ENCODE data around the gene PIP4K2A. TPM values are rescaled to one million over a fixed set of nuclear protein-coding genes. Genes with fewer than 3 reads are reported as not detected.

PIP4K2A gene
- total and polyA plus RNA-seq, 2 experiments from 2014 or later, result 39.9 to 40.1 TPM

DNA sequence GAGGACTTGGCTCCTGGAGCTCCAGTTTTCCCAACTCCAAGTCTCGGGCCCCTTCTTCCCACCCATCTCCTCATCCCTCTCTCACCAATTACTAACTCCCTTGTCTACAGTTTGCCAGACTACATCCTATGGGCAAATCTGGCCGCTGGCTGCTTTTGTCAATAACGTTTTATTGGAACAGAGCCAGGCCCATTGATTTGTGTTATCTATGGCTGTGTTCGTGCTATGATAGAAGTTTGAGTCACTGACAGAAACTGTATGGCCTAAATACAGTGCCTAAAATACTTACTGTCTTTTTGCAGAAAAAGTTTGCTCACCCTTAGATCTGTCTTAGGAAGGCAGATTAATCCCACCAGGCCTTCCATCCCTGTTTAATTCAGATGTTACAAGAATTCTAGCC lies 71.3 kb downstream of the PIP4K2A start (continued):
- TF ChIP-seq, protein P1, sequence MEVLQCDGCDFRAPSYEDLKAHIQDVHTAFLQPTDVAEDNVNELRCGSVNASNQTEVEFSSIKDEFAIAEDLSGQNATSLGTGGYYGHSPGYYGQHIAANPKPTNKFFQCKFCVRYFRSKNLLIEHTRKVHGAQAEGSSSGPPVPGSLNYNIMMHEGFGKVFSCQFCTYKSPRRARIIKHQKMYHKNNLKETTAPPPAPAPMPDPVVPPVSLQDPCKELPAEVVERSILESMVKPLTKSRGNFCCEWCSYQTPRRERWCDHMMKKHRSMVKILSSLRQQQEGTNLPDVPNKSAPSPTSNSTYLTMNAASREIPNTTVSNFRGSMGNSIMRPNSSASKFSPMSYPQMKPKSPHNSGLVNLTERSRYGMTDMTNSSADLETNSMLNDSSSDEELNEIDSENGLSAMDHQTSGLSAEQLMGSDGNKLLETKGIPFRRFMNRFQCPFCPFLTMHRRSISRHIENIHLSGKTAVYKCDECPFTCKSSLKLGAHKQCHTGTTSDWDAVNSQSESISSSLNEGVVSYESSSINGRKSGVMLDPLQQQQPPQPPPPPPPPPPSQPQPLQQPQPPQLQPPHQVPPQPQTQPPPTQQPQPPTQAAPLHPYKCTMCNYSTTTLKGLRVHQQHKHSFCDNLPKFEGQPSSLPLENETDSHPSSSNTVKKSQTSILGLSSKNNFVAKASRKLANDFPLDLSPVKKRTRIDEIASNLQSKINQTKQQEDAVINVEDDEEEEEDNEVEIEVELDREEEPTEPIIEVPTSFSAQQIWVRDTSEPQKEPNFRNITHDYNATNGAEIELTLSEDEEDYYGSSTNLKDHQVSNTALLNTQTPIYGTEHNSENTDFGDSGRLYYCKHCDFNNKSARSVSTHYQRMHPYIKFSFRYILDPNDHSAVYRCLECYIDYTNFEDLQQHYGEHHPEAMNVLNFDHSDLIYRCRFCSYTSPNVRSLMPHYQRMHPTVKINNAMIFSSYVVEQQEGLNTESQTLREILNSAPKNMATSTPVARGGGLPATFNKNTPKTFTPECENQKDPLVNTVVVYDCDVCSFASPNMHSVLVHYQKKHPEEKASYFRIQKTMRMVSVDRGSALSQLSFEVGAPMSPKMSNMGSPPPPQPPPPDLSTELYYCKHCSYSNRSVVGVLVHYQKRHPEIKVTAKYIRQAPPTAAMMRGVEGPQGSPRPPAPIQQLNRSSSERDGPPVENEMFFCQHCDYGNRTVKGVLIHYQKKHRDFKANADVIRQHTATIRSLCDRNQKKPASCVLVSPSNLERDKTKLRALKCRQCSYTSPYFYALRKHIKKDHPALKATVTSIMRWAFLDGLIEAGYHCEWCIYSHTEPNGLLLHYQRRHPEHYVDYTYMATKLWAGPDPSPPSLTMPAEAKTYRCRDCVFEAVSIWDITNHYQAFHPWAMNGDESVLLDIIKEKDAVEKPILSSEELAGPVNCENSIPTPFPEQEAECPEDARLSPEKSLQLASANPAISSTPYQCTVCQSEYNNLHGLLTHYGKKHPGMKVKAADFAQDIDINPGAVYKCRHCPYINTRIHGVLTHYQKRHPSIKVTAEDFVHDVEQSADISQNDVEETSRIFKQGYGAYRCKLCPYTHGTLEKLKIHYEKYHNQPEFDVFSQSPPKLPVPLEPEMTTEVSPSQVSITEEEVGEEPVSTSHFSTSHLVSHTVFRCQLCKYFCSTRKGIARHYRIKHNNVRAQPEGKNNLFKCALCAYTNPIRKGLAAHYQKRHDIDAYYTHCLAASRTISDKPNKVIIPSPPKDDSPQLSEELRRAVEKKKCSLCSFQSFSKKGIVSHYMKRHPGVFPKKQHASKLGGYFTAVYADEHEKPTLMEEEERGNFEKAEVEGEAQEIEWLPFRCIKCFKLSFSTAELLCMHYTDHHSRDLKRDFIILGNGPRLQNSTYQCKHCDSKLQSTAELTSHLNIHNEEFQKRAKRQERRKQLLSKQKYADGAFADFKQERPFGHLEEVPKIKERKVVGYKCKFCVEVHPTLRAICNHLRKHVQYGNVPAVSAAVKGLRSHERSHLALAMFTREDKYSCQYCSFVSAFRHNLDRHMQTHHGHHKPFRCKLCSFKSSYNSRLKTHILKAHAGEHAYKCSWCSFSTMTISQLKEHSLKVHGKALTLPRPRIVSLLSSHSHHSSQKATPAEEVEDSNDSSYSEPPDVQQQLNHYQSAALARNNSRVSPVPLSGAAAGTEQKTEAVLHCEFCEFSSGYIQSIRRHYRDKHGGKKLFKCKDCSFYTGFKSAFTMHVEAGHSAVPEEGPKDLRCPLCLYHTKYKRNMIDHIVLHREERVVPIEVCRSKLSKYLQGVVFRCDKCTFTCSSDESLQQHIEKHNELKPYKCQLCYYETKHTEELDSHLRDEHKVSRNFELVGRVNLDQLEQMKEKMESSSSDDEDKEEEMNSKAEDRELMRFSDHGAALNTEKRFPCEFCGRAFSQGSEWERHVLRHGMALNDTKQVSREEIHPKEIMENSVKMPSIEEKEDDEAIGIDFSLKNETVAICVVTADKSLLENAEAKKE (CRISPR knock-in tag; IDR thresholded peaks at IDR 0.05), result no peak
- TF ChIP-seq ZNF114 (CRISPR knock-in tag; IDR thresholded peaks at IDR 0.05), result no peak

DNA sequence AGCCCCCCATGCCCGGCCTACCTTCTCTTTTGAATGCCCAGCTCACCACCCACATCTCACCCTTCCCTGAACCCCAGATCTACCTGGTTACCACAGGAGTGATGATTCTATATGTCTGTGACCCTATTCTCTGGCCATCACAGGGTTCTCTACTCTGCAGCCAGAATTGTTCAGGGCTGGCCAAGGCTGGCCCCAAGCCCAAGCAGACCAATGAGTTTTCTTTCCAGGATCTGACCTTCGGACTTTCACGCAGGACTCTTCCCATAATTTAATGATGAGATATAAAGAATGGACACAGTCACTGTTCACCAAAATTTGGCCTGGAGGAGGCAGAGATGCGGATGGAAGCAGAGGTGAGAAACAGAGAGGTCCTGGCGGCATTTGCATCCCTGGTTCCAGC lies 72.6 kb downstream of the PIP4K2A start:
- Histone ChIP-seq H3K27me3 (ENCODE audit: insufficient read depth) (no peaks in the 10 kb centered on the region), H3K4me3 (no peak overlapping the region), H3K79me2 (replicated peaks; ENCODE audit: insufficient read depth) (peaks cover 100% of the 10 kb centered on the region), H3K27ac (ENCODE audit: low read depth) (no peak overlapping the region), H3K4me1 (ENCODE audit: insufficient read depth) (peaks cover 7% of the 10 kb centered on the region), H3K36me3 (ENCODE audit: insufficient read depth) (no peaks in the 10 kb centered on the region), H2AFZ (no peak overlapping the region), H3K4me2 (no peak overlapping the region), H4K20me1 (replicated peaks; ENCODE audit: insufficient read depth) (no peaks in the 10 kb centered on the region; the same call in 1 of the 2 replicates), H3K9me2 (ENCODE audit: insufficient read depth) (no peaks in the 10 kb centered on the region), H3F3A (replicated peaks; ENCODE audit: low read depth) (no peaks in the 10 kb centered on the region)
- no peak overlapping the region for H3K4me3 Mint-ChIP-seq
- ATAC-seq (no peak), DNase-seq (ENCODE audit: low spot score) (no peak)
- H3K4me1 Mint-ChIP-seq, result peaks cover 12% of the 10 kb centered on the region
- no peaks in the 10 kb centered on the region; the same call in 1 of the 3 replicates for H3K9me3 Mint-ChIP-seq
- H3K27me3 Mint-ChIP-seq (ENCODE audit: insufficient read depth, low read depth, poor library complexity), result peaks cover 7% of the 10 kb centered on the region
- H3K27ac Mint-ChIP-seq, result no peak overlapping the region
- peaks cover 2% of the 10 kb centered on the region; the same call in 2 of the 3 replicates for H3K36me3 Mint-ChIP-seq (ENCODE audit: low read depth)
- TF ChIP-seq, protein P2, sequence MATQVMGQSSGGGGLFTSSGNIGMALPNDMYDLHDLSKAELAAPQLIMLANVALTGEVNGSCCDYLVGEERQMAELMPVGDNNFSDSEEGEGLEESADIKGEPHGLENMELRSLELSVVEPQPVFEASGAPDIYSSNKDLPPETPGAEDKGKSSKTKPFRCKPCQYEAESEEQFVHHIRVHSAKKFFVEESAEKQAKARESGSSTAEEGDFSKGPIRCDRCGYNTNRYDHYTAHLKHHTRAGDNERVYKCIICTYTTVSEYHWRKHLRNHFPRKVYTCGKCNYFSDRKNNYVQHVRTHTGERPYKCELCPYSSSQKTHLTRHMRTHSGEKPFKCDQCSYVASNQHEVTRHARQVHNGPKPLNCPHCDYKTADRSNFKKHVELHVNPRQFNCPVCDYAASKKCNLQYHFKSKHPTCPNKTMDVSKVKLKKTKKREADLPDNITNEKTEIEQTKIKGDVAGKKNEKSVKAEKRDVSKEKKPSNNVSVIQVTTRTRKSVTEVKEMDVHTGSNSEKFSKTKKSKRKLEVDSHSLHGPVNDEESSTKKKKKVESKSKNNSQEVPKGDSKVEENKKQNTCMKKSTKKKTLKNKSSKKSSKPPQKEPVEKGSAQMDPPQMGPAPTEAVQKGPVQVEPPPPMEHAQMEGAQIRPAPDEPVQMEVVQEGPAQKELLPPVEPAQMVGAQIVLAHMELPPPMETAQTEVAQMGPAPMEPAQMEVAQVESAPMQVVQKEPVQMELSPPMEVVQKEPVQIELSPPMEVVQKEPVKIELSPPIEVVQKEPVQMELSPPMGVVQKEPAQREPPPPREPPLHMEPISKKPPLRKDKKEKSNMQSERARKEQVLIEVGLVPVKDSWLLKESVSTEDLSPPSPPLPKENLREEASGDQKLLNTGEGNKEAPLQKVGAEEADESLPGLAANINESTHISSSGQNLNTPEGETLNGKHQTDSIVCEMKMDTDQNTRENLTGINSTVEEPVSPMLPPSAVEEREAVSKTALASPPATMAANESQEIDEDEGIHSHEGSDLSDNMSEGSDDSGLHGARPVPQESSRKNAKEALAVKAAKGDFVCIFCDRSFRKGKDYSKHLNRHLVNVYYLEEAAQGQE (IDR thresholded peaks at IDR 0.05; ENCODE audit: unreplicated experiment), result no peak
- TF ChIP-seq STAT1 (IDR thresholded peaks at IDR 0.05; ENCODE audit: unreplicated experiment) (no peak), ZNF331 (CRISPR knock-in tag; IDR thresholded peaks at IDR 0.05; ENCODE audit: low read depth) (no peak)
- TF ChIP-seq, protein P3, sequence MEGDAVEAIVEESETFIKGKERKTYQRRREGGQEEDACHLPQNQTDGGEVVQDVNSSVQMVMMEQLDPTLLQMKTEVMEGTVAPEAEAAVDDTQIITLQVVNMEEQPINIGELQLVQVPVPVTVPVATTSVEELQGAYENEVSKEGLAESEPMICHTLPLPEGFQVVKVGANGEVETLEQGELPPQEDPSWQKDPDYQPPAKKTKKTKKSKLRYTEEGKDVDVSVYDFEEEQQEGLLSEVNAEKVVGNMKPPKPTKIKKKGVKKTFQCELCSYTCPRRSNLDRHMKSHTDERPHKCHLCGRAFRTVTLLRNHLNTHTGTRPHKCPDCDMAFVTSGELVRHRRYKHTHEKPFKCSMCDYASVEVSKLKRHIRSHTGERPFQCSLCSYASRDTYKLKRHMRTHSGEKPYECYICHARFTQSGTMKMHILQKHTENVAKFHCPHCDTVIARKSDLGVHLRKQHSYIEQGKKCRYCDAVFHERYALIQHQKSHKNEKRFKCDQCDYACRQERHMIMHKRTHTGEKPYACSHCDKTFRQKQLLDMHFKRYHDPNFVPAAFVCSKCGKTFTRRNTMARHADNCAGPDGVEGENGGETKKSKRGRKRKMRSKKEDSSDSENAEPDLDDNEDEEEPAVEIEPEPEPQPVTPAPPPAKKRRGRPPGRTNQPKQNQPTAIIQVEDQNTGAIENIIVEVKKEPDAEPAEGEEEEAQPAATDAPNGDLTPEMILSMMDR (conservative IDR thresholded peaks at IDR 0.05; ENCODE audit: low read depth in 2 of 2), result no peak
- TF ChIP-seq, protein P4, sequence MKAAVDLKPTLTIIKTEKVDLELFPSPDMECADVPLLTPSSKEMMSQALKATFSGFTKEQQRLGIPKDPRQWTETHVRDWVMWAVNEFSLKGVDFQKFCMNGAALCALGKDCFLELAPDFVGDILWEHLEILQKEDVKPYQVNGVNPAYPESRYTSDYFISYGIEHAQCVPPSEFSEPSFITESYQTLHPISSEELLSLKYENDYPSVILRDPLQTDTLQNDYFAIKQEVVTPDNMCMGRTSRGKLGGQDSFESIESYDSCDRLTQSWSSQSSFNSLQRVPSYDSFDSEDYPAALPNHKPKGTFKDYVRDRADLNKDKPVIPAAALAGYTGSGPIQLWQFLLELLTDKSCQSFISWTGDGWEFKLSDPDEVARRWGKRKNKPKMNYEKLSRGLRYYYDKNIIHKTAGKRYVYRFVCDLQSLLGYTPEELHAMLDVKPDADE (IDR thresholded peaks at IDR 0.05), result no peak
